ENCODE measurements around the gene ZFPM1.

DNA sequence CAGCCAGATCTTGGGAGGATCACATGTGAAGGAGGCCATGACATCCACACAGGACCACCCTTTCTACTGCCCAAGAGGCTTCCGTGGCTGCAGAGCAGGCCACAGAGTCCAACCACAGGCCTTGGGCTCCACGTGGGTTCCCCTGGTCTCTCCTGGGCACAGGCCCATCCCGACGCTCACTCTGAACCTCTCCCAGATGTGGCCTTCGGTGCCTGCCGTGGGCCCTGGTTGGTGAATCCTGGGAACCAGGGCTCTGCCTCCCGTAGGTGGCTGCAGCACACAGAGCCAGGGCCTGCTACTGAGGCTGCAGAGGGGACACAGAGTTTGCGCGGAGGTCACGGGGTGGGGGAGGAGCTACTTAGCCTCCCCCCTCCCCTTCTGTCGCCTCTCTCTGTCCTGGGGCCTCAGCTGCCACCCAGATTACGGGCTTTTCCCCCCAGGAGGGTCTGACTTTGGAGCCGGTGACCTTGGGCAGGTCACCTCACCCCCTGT, 55.3 kb downstream of the ZFPM1 start:
- TF ChIP-seq, protein P1, sequence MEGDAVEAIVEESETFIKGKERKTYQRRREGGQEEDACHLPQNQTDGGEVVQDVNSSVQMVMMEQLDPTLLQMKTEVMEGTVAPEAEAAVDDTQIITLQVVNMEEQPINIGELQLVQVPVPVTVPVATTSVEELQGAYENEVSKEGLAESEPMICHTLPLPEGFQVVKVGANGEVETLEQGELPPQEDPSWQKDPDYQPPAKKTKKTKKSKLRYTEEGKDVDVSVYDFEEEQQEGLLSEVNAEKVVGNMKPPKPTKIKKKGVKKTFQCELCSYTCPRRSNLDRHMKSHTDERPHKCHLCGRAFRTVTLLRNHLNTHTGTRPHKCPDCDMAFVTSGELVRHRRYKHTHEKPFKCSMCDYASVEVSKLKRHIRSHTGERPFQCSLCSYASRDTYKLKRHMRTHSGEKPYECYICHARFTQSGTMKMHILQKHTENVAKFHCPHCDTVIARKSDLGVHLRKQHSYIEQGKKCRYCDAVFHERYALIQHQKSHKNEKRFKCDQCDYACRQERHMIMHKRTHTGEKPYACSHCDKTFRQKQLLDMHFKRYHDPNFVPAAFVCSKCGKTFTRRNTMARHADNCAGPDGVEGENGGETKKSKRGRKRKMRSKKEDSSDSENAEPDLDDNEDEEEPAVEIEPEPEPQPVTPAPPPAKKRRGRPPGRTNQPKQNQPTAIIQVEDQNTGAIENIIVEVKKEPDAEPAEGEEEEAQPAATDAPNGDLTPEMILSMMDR (IDR thresholded peaks at IDR 0.05): no peak
- TF ChIP-seq POLR2A (IDR thresholded peaks at IDR 0.05): no peak

Measured in thyroid gland (tissue), 4 donors.